ENCODE results near the gene ZNF638. TPM values are rescaled to one million over a fixed set of nuclear protein-coding genes. Genes with fewer than 3 reads are reported as not detected.

Gene ZNF638
- polyA plus RNA-seq, 1 of the 3 experiments (the other 2 are of a cell fraction) = 28.1 TPM

DNA sequence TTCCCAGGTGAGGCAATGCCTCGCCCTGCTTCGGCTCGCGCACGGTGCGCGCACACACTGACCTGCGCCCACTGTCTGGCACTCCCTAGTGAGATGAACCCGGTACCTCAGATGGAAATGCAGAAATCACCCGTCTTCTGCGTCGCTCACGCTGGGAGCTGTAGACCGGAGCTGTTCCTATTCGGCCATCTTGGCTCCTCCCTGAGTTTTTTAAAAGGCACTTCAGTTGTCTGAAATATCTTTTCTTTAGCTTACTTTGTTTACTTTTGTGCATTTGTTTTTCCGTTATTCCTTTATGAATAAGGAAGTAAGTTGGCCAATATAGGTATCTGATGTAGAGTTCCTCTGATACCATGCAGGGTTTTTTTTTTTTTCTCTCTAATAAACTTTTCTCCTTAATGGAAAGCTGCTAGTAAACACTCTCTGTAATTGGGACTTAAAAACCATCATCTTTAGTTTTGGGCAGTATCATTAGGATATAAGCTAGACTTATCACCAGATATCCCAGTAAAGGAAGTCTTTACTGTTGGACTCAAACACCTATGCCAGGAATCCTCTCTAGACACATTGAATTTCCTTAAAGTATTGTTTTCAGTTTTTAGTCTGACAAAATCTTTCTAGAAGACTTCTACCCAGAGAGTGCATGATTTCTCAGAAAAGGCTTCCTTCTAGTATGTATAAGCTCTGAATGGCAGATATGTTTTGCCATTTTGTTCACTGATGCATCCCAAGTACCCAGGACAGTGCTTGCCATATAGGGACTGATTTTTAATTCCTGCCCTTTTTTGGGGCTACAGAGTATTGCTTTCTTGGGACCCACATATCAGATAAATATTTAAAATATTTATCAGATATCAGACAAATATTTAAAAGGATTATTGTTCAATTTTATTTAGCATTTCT lies 86.0 kb downstream of the ZNF638 start:
- no peak overlapping the region for H3K9ac ChIP-seq
- H2AFZ ChIP-seq (ENCODE audit: low read depth) = no peak overlapping the region
- H3K9me3 ChIP-seq = no peaks in the 10 kb centered on the region
- H3K27me3 ChIP-seq (ENCODE audit: insufficient read depth) = no peaks in the 10 kb centered on the region
- H3K4me1 ChIP-seq (ENCODE audit: control insufficient read depth in 1 of 2, insufficient read depth in 2 of 2, low read depth in 1 of 2, low read length in 1 of 2) = no peaks in the 10 kb centered on the region; a peak in 1 of 4 replicates
- H3K27ac ChIP-seq (ENCODE audit: low read depth in 2 of 2, low read length in 1 of 2) = no peak overlapping the region
- no peaks in the 10 kb centered on the region for H4K20me1 ChIP-seq (ENCODE audit: insufficient read depth)
- H3F3A ChIP-seq (replicated peaks; ENCODE audit: insufficient read depth) = peaks cover 4% of the 10 kb centered on the region
- H3K9me2 ChIP-seq = no peaks in the 10 kb centered on the region
- 86% methylated on average over 7 of the region's 16 CpGs for WGBS (ENCODE audit: low lambda C conversion rate)
- ChIA-PET POLR2A (no interaction called here), CTCF (no interaction called here)
- H3K4me2 ChIP-seq = no peak overlapping the region
- H3K36me3 ChIP-seq (replicated peaks in 1 of 2; ENCODE audit: control insufficient read depth in 1 of 2, insufficient read depth in 2 of 2, low read length in 1 of 2) = peaks cover 28 to 42% of the 10 kb centered on the region in 2 experiments
- no peak overlapping the region for H3K4me3 ChIP-seq (ENCODE audit: low read depth in 2 of 2, low read length in 1 of 2)
- H3K79me2 ChIP-seq (ENCODE audit: insufficient read depth) = no peaks in the 10 kb centered on the region
- no peak for DNase-seq
- TF ChIP-seq CTCF (IDR thresholded peaks at IDR 0.05) = no peak
- TF ChIP-seq ZBTB33 (IDR thresholded peaks at IDR 0.05; ENCODE audit: borderline replicate concordance, low read depth) = no peak
- no peak for TF ChIP-seq RXRA (IDR thresholded peaks at IDR 0.05; ENCODE audit: borderline replicate concordance, low read depth)
- TF ChIP-seq MXI1 (IDR thresholded peaks at IDR 0.05; ENCODE audit: low read depth, low read length) = no peak
- TF ChIP-seq RFX5 (IDR thresholded peaks at IDR 0.05; ENCODE audit: low read length) = no peak
- TF ChIP-seq GATA2 (CRISPR knock-in tag; IDR thresholded peaks at IDR 0.05) = no peak
- TF ChIP-seq RAD21 (IDR thresholded peaks at IDR 0.05; ENCODE audit: low read length) = no peak
- no peak for TF ChIP-seq TEAD4 (IDR thresholded peaks at IDR 0.05; ENCODE audit: borderline replicate concordance, insufficient read depth)
- TF ChIP-seq TAF1 (IDR thresholded peaks at IDR 0.05; ENCODE audit: borderline replicate concordance, low read depth, low read length) = no peak
- TF ChIP-seq, protein P1, sequence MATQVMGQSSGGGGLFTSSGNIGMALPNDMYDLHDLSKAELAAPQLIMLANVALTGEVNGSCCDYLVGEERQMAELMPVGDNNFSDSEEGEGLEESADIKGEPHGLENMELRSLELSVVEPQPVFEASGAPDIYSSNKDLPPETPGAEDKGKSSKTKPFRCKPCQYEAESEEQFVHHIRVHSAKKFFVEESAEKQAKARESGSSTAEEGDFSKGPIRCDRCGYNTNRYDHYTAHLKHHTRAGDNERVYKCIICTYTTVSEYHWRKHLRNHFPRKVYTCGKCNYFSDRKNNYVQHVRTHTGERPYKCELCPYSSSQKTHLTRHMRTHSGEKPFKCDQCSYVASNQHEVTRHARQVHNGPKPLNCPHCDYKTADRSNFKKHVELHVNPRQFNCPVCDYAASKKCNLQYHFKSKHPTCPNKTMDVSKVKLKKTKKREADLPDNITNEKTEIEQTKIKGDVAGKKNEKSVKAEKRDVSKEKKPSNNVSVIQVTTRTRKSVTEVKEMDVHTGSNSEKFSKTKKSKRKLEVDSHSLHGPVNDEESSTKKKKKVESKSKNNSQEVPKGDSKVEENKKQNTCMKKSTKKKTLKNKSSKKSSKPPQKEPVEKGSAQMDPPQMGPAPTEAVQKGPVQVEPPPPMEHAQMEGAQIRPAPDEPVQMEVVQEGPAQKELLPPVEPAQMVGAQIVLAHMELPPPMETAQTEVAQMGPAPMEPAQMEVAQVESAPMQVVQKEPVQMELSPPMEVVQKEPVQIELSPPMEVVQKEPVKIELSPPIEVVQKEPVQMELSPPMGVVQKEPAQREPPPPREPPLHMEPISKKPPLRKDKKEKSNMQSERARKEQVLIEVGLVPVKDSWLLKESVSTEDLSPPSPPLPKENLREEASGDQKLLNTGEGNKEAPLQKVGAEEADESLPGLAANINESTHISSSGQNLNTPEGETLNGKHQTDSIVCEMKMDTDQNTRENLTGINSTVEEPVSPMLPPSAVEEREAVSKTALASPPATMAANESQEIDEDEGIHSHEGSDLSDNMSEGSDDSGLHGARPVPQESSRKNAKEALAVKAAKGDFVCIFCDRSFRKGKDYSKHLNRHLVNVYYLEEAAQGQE (IDR thresholded peaks at IDR 0.05; ENCODE audit: low read depth, low read length) = no peak
- no peak for TF ChIP-seq YY1 (IDR thresholded peaks at IDR 0.05; ENCODE audit: low read depth)
- no peak for TF ChIP-seq RCOR1 (IDR thresholded peaks at IDR 0.05; ENCODE audit: low read length)
- no peak for TF ChIP-seq NRF1 (IDR thresholded peaks at IDR 0.05; ENCODE audit: low read depth, low read length)
- no peak for TF ChIP-seq JUND (IDR thresholded peaks at IDR 0.05)
- TF ChIP-seq IRF3 (IDR thresholded peaks at IDR 0.05; ENCODE audit: low read depth, low read length) = no peak
- no peak for TF ChIP-seq NFIC (IDR thresholded peaks at IDR 0.05; ENCODE audit: borderline replicate concordance)
- no peak for TF ChIP-seq TCF12 (IDR thresholded peaks at IDR 0.05)
- no peak for TF ChIP-seq CHD2 (IDR thresholded peaks at IDR 0.05; ENCODE audit: low read length, partially characterized antibody)
